Stomach (tissue), 9 donors: ENCODE results near the gene MTX1. TPM values are rescaled to one million over a fixed set of nuclear protein-coding genes. Genes with fewer than 3 reads are reported as not detected.
"Not testable (repeated sequence)": the region's sequence is repeated elsewhere in the genome, so short reads cannot be mapped to it uniquely, and the experiment has no call there.

Source experiments
- DNase-seq, 2 donors: peaks; one replicate each; pipeline versions ENCODE4 v3.0.0 to v3.0.0-alpha.2; 2013 to 2019
- H3K27ac ChIP-seq, 5 donors: fragments of 200-600 bp in 4 of 5; sonication (generic) in 4 of 5; one replicate each; pipeline ENCODE4 v1.5.1; 2013 to 2019; ENCODE audit warnings: mild to moderate bottlenecking in 1 of 5, moderate library complexity in 1 of 5
- H3K27me3 ChIP-seq, 3 donors: fragments of 200-600 bp; sonication (generic); one replicate each; pipeline ENCODE4 v1.5.1; 2017 to 2019; ENCODE audit warnings: mixed run types in 1 of 3
- H3K36me3 ChIP-seq, 4 donors: fragments of 200-600 bp; sonication (generic); 1 replicate in 3 of 4; 2 replicates in 1 of 4; pipeline ENCODE4 v1.5.1; 2016 to 2019
- H3K4me1 ChIP-seq, 4 donors: fragments of 200-600 bp; sonication (generic); one replicate each; pipeline ENCODE4 v1.5.1; 2016 to 2019
- H3K4me3 ChIP-seq, 4 donors: fragments of 200-600 bp; sonication (generic) in 3 of 4; one replicate each; pipeline ENCODE4 v1.5.1; 2016 to 2019; ENCODE audit warnings: mild to moderate bottlenecking in 1 of 4
- H3K9me3 ChIP-seq, 4 donors: fragments of 200-600 bp; sonication (generic); one replicate each; pipeline ENCODE4 v1.5.1; 2016 to 2019
- CTCF ChIP-seq, 7 experiments: fragments of 450-650 bp in 4 of 7; fragments of 200-600 bp in 3 of 7; sonication (generic) in 3 of 7; IDR thresholded peaks; one replicate each; pipeline ENCODE4 v1.5.1; 2016 to 2019; ENCODE audit warnings: antibody characterized with exemption in 7 of 7, control low read depth in 2 of 7, mild to moderate bottlenecking in 1 of 7
- EP300 ChIP-seq: sonication (generic); formaldehyde crosslinking; IDR thresholded peaks from one replicate; pipeline ENCODE4 v1.6.1; 2017; ENCODE audit warnings: antibody characterized with exemption
- POLR2A ChIP-seq, 4 donors: fragments of 450-650 bp; IDR thresholded peaks; one replicate each; pipeline ENCODE4 v1.6.1; 2016; ENCODE audit warnings: antibody characterized with exemption in 4 of 4, control low read depth in 2 of 4, mild to moderate bottlenecking in 1 of 4, moderate library complexity in 1 of 4
- POLR2AphosphoS5 ChIP-seq, 3 donors: sonication (generic); formaldehyde crosslinking; IDR thresholded peaks; one replicate each; pipeline ENCODE4 v1.6.1; 2016; ENCODE audit warnings: antibody characterized with exemption in 3 of 3
- WGBS, 5 donors: extraction: QIAGEN DNeasy Blood & Tissue Kit in 3 of 5; methylation state at CpG; one replicate each; pipeline versions ENCODE4 v1.1.5 to v1.1.7; 2013 to 2018; 5-methylcytosine and 5-hydroxymethylcytosine counted together
- intact Hi-C: fragments of 100-400 bp; cut with DNase I; formaldehyde crosslinking; loops from one replicate; pipeline ENCODE4 v1.15.1; 2023; ENCODE audit warnings: low total_unique reads
- polyA plus RNA-seq, 3 donors: library from polyadenylated mRNA; stranded (reverse); fragments of 200-250 nt; gene quantifications; one replicate each; pipeline ENCODE4 v1.2.3, GENCODE V29; 2013
- total RNA-seq, 5 donors: library from RNA; depleted of rRNA; stranded (reverse); fragments of >200 nt; gene quantifications; one replicate each; pipeline versions ENCODE4 v1.1.0 to v1.2.3, GENCODE V29; 2014 to 2016
- donor health status: healthy with polysubstance abuse.
- donor health status: Bipolar disorder and iron deficiency.
- donor health status: healthy.

The MTX1 gene
- total and polyA plus RNA-seq, 8 donors, result 1.2 to 71.1 (median 36.9) TPM

- WGBS, 5 donors, result 53 to 72% (median 64%) methylated on average over 8 of the region's 8 CpGs
- peak overlapping the region in 4 of 5 donors; percentile 35 to 74 (median 64) for H3K27ac ChIP-seq
- DNase-seq, result peak in 1 of 2 donors; percentile 28
- intact Hi-C loops, result loop anchor here (5.0 kb wide), 1 partner anchor 74 kb away; no protein-coding TSS in a partner anchor
- peaks cover 6 to 26% (median 25%) of the 10 kb centered on the region in 4 donors for H3K36me3 ChIP-seq
- peaks cover 13 to 28% (median 17%) of the 10 kb centered on the region in 4 donors for H3K4me1 ChIP-seq
- H3K4me3 ChIP-seq, result no peak overlapping the region
- H3K9me3 ChIP-seq, result no peaks in the 10 kb centered on the region
- TF ChIP-seq CTCF (IDR thresholded peaks at IDR 0.05), result no peak
- no peak for TF ChIP-seq EP300
- no peak for TF ChIP-seq POLR2A (IDR thresholded peaks at IDR 0.05)
- no peak for TF ChIP-seq POLR2AphosphoS5 (IDR thresholded peaks at IDR 0.05)
- peaks cover 0 to 5% (median 0%) of the 10 kb centered on the region in 3 donors for H3K27me3 ChIP-seq
Observed at GRCh38 chr1:155166051-155166470, 42.4 kb upstream of the MTX1 start.

- intact Hi-C loops, result loop anchor here (5.0 kb wide), 1 partner anchor 74 kb away; no protein-coding TSS in a partner anchor
- H3K27ac ChIP-seq, result peak overlapping the region; percentile 41 to 74 (median 57)
- peaks cover 6 to 26% (median 25%) of the 10 kb centered on the region in 4 donors for H3K36me3 ChIP-seq
- WGBS, 5 donors, result 37 to 44% (median 39%) methylated on average over 23 to 27 of the region's 27 CpGs
- no peaks in the 10 kb centered on the region for H3K9me3 ChIP-seq
- TF ChIP-seq CTCF (IDR thresholded peaks at IDR 0.05) (no peak), EP300 (no peak), POLR2AphosphoS5 (IDR thresholded peaks at IDR 0.05) (no peak)
- DNase-seq, result peak in 1 of 2 donors; percentile 86
- peaks cover 13 to 32% (median 19%) of the 10 kb centered on the region in 4 donors for H3K4me1 ChIP-seq
- H3K4me3 ChIP-seq, result peak overlapping the region in 1 of 4 donors; percentile 24
- peaks cover 0 to 5% (median 0%) of the 10 kb centered on the region in 3 donors for H3K27me3 ChIP-seq
Observed at GRCh38 chr1:155166471-155167165, 41.9 kb upstream of the MTX1 start.

DNA sequence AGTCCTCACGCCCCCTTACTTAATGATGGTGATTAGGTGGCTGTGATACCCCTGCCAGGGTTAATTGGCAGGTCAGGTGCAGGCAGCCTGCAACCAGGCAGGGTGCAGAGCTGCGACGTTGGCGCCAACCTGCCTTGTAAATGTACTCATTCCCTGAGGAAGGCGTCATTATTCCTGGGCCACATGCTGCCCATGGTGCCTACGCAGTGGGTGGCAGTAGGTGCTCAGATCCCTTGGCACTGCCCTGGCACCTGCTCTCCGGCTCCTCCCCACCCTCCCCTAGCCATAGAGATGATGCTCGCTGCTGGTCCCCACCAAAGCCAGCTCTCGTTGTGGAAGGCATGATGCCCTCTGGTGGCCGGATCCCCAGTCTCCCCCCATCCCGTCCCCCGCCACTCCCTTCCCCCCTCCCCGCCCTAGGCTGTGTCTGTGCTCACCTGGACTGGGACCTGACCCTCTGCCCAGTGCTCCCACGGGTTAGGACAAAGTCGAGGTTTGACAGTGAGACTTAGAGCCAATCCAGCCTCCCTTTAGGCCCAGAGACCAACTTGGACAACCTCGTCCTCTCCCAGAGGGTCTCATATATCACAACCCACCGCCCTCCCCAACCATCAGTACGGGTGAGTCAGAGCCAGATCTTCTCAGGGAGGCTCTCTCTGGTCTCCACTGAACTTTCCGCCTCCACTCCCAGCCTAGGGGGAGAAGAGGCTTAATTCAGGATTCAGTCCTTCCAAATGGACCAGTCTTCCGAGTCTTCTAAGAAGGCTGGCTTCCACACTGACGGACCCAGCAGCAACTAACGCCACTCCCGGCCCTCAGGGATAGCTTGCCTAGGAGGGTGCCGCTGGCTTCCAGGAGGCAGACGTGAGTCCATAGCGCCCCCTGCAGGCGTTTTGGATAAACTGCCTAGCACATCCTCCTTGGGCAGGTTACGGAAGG lies 41.1 kb upstream of the MTX1 start:
- intact Hi-C loops, result loop anchor here (5.0 kb wide), 1 partner anchor 75 kb away; no protein-coding TSS in a partner anchor
- Histone ChIP-seq H3K4me1 (peaks cover 19 to 39% (median 26%) of the 10 kb centered on the region in 4 donors), H3K9me3 (no peaks in the 10 kb centered on the region), H3K36me3 (peaks cover 6 to 26% (median 25%) of the 10 kb centered on the region in 4 donors), H3K27ac (peak overlapping the region; percentile 41 to 74 (median 57)), H3K4me3 (peak overlapping the region in 2 of 4 donors; percentile 7 to 24), H3K27me3 (peaks cover 0 to 5% (median 0%) of the 10 kb centered on the region in 3 donors)
- 4 to 8% (median 5%) methylated on average over 24 to 28 of the region's 28 CpGs for WGBS, 5 donors
- peak; percentile 92 to 95 for DNase-seq
- TF ChIP-seq EP300, result no peak
- TF ChIP-seq CTCF (IDR thresholded peaks at IDR 0.05), result peak in 5 of 7 experiments; percentile 68 to 96 (median 82)
- TF ChIP-seq POLR2A (IDR thresholded peaks at IDR 0.05), result no peak
- peak in 1 of 3 donors; percentile 71 for TF ChIP-seq POLR2AphosphoS5 (IDR thresholded peaks at IDR 0.05)

GRCh38 chr1:155168105-155168445 lies 40.4 kb upstream of the MTX1 start:
- not testable (repeated sequence) for H3K27ac ChIP-seq, H3K9me3 ChIP-seq, H3K4me3 ChIP-seq, DNase-seq, H3K27me3 ChIP-seq
- WGBS, 5 donors, result 26 to 46% (median 42%) methylated on average over 4 of the region's 4 CpGs
- TF ChIP-seq CTCF (IDR thresholded peaks at IDR 0.05), result peak in 1 of 7 experiments; percentile 5
- intact Hi-C loops, result loop anchor here (5.0 kb wide), 1 partner anchor 76 kb away; no protein-coding TSS in a partner anchor
- Histone ChIP-seq H3K36me3 (peaks cover 6 to 26% (median 25%) of the 10 kb centered on the region in 4 donors), H3K4me1 (peaks cover 20 to 43% (median 29%) of the 10 kb centered on the region in 4 donors)
